Measurements from ENCODE around the gene DOK6. TPM values are rescaled to one million over a fixed set of nuclear protein-coding genes. Genes with fewer than 3 reads are reported as not detected.

The DOK6 gene
- total RNA-seq, 1 donor from 2014 or later = not detected

DNA sequence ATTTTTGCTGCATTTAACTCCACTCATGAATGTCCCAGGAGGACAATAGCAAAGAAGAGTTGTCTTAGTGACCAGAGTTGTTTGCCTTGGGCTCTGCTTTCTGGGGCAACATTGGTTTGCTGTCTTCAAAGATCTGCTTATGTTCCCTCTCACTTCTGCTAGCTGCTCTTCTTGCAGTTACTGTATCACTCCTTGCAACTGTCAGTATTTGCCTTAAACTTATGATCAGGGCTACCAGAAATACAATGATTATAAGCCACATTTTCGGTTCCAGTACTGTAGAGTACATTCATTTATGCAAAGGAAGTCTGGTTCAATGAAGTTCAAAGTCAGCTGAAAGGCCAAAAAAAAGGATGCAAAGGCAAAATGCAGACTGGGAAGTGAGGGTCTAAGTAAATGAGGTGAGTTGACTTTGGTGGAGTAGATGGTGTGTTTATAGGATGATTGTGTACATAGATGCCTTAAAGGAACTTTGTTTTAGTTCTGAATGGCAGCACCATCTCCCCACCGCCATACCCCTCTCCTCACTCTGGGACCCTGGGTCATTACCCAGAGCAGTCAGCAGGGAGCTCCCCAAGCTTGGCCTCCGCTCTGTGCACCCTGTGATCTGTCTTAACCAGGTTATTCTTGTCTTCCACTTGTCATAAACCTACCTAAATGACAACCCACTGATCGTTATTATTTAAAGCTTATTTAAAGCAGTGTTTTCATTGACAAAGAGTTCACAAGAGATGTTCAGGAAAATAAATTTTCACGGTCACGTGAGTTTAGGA is 236.0 kb downstream of the DOK6 start:
- Mint-ChIP-seq H3K36me3 (ENCODE audit: low read depth) (no peaks in the 10 kb centered on the region), H3K4me1 (no peaks in the 10 kb centered on the region), H3K4me3 (no peak overlapping the region), H3K9me3 (no peaks in the 10 kb centered on the region), H3K27me3 (no peaks in the 10 kb centered on the region), H3K27ac (no peak overlapping the region)
- CTCF ChIA-PET = no interaction called here
- POLR2A ChIA-PET = no interaction called here
- TF ChIP-seq, protein P1, sequence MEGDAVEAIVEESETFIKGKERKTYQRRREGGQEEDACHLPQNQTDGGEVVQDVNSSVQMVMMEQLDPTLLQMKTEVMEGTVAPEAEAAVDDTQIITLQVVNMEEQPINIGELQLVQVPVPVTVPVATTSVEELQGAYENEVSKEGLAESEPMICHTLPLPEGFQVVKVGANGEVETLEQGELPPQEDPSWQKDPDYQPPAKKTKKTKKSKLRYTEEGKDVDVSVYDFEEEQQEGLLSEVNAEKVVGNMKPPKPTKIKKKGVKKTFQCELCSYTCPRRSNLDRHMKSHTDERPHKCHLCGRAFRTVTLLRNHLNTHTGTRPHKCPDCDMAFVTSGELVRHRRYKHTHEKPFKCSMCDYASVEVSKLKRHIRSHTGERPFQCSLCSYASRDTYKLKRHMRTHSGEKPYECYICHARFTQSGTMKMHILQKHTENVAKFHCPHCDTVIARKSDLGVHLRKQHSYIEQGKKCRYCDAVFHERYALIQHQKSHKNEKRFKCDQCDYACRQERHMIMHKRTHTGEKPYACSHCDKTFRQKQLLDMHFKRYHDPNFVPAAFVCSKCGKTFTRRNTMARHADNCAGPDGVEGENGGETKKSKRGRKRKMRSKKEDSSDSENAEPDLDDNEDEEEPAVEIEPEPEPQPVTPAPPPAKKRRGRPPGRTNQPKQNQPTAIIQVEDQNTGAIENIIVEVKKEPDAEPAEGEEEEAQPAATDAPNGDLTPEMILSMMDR (IDR thresholded peaks at IDR 0.05) = no peak
- ATAC-seq (ENCODE audit: low read depth) (peak; percentile 34), DNase-seq (no peak)
- intact Hi-C loops (cut with micrococcal nuclease) = loop anchor here (5.0 kb wide), 1 partner anchor 451 kb away; no protein-coding TSS in a partner anchor

DNA sequence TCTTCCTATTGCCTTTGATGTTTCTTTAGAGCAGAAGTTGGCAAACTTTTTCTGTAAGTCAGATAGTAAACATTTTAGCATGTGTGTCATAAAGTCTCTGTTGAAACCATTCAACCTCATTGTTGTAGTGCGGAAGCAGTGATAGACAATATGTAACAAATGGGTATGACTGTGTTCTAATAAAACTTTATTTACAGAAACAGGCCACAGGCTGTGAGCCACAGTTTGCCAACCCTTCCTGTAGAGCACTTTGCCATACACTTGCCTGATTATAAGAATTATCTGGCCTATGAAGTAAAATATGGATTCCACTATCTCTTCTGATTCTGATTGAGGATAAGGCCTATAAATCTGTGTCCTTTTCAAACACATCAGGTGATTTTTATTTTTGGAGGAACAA is 237.4 kb downstream of the DOK6 start:
- no peaks in the 10 kb centered on the region for H3K9me3 Mint-ChIP-seq
- no peaks in the 10 kb centered on the region for H3K27me3 Mint-ChIP-seq
- no peak for DNase-seq
- ChIA-PET CTCF (no interaction called here), POLR2A (no interaction called here)
- H3K4me3 Mint-ChIP-seq = no peak overlapping the region
- intact Hi-C loops (cut with micrococcal nuclease) = loop anchor here (5.0 kb wide), 1 partner anchor 449 kb away; no protein-coding TSS in a partner anchor
- no peak overlapping the region for H3K27ac Mint-ChIP-seq
- H3K36me3 Mint-ChIP-seq (ENCODE audit: low read depth) = no peaks in the 10 kb centered on the region
- TF ChIP-seq, protein P1 (IDR thresholded peaks at IDR 0.05) = no peak
- no peaks in the 10 kb centered on the region for H3K4me1 Mint-ChIP-seq
- no peak for ATAC-seq (ENCODE audit: low read depth)

DNA sequence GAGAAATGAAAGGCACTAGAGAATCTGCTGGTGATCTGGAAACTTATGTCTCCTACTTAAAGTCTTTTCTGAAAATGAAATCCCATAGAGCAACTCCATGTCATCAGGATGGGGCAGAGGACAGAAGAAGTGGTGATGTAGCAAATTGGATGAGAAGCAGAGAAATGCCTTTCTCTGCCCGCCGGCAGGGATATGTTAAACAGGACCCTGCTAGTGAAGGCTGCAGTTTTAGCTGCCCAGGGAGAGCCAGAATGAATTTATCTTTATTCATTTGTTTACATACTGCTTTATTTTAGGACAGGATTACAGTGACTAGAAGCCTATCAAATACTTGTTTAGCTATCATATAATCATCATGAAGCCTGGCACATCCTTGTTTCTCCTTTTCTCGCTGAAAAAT is 247.0 kb downstream of the DOK6 start:
- TF ChIP-seq, protein P1 (IDR thresholded peaks at IDR 0.05) = no peak
- intact Hi-C loops (cut with micrococcal nuclease) = no loop called here
- ChIA-PET CTCF (no interaction called here), POLR2A (no interaction called here)
- no peaks in the 10 kb centered on the region for H3K27me3 Mint-ChIP-seq
- no peaks in the 10 kb centered on the region for H3K36me3 Mint-ChIP-seq (ENCODE audit: low read depth)
- no peak overlapping the region for H3K4me3 Mint-ChIP-seq
- H3K9me3 Mint-ChIP-seq = no peaks in the 10 kb centered on the region
- no peak for ATAC-seq (ENCODE audit: low read depth)
- DNase-seq = no peak
- H3K27ac Mint-ChIP-seq = no peak overlapping the region
- no peaks in the 10 kb centered on the region for H3K4me1 Mint-ChIP-seq

DNA sequence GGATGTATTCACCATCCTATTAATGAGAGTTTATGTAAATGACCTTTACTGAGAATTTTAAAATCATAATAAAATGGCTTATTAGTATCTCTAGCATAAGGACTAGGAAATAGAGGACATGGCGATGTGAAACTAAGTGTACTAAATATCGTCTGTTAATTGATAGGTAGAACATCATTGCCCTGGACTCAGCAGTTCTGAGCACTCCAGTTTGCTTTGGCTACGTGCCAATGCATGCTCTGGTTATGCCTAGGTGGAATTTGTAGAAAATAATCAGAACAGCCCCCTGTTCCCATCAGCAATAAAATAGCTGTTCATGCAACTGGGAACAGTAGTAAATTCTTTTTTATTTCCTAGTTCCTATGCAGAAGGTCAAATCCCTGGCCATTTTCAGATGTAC is 247.8 kb downstream of the DOK6 start:
- DNase-seq (no peak), ATAC-seq (ENCODE audit: low read depth) (no peak)
- Mint-ChIP-seq H3K27me3 (no peaks in the 10 kb centered on the region), H3K9me3 (no peaks in the 10 kb centered on the region), H3K4me3 (no peak overlapping the region), H3K27ac (no peak overlapping the region), H3K4me1 (no peaks in the 10 kb centered on the region), H3K36me3 (ENCODE audit: low read depth) (no peaks in the 10 kb centered on the region)
- TF ChIP-seq, protein P1 (IDR thresholded peaks at IDR 0.05) = no peak
- CTCF ChIA-PET = no interaction called here
- POLR2A ChIA-PET = no interaction called here
- intact Hi-C loops (cut with micrococcal nuclease) = no loop called here

DNA sequence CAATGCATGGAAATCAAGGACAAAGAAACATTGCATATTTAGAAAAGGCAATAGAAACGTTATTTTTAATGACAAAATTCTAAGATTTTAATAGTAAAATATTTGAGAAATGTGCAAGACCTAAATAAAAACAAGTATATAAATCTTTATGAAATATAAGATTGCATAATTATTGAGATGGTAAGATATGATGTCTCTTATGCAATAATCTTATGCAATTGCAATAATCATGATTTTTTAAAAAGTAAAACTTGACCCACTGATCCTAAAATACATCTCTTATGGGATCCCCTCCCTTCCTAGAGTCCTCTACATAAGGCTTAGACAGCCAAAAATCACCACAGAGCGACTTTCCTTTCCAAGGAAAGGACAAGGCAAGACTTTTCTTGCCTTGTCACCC is 249.0 kb downstream of the DOK6 start:
- ChIA-PET POLR2A (no interaction called here), CTCF (no interaction called here)
- no peaks in the 10 kb centered on the region for H3K27me3 Mint-ChIP-seq
- ATAC-seq (ENCODE audit: low read depth) (no peak), DNase-seq (no peak)
- no peaks in the 10 kb centered on the region for H3K4me1 Mint-ChIP-seq
- TF ChIP-seq, protein P1 (IDR thresholded peaks at IDR 0.05) = no peak
- no peaks in the 10 kb centered on the region for H3K36me3 Mint-ChIP-seq (ENCODE audit: low read depth)
- intact Hi-C loops (cut with micrococcal nuclease) = loop anchor here (2.0 kb wide), 1 partner anchor 59 kb away; no protein-coding TSS in a partner anchor
- no peak overlapping the region for H3K4me3 Mint-ChIP-seq
- H3K27ac Mint-ChIP-seq = no peak overlapping the region
- no peaks in the 10 kb centered on the region for H3K9me3 Mint-ChIP-seq
